GM12872 (cell line): ENCODE results near the gene IPO13.

Experiments
- TF ChIP-seq, protein P1 (sequence below): IDR thresholded peaks from 3 replicates; pipeline ENCODE4 v1.5.1; 2011; ENCODE audit warnings: low read depth, mild to moderate bottlenecking, low read length, moderate library complexity; ENCODE audit not compliant: insufficient read depth

Gene IPO13

DNA sequence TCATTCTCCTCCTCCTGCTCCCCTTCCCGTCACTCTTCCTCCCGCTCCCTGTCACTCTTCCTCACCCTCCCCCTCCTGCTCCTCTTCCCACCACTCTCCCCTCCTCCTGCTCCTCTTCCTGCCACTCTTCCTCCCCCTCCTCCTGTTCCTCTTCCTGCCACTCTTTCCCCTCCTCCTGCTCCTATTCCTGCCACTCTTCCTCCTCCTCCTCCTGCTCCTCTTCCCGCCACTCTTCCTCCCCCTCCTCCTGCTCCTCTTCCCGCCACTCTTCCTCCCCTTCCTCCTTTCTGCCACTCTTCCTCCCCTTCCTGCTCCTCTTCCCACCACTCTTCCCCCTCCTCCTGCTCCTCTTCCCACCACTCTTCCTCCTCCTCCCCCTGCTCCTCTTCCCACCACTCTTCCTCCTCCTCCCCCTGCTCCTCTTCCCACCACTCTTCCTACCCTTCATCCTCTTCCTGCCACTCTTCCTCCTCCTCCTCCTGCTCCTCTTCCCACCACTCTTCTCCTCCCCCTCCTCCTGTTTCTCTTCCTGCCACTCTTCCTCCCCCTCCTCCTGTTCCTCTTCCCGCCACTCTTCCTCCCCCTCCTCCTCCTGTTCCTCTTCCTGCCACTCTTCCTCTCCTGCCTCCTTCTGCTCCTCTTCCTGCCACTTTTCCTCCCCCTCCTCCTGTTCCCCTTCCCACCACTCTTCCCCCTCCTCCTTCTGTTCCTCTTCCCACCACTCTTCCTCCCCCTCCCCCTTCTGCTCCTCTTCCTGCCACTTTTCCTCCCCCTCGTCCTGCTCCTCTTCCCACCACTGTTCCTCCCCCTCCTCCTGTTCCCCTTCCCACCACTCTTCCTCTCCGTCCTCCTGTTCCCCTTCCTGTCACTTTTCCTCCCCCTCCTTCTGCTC is 41.8 kb upstream of the IPO13 start:
- TF ChIP-seq, protein P1, sequence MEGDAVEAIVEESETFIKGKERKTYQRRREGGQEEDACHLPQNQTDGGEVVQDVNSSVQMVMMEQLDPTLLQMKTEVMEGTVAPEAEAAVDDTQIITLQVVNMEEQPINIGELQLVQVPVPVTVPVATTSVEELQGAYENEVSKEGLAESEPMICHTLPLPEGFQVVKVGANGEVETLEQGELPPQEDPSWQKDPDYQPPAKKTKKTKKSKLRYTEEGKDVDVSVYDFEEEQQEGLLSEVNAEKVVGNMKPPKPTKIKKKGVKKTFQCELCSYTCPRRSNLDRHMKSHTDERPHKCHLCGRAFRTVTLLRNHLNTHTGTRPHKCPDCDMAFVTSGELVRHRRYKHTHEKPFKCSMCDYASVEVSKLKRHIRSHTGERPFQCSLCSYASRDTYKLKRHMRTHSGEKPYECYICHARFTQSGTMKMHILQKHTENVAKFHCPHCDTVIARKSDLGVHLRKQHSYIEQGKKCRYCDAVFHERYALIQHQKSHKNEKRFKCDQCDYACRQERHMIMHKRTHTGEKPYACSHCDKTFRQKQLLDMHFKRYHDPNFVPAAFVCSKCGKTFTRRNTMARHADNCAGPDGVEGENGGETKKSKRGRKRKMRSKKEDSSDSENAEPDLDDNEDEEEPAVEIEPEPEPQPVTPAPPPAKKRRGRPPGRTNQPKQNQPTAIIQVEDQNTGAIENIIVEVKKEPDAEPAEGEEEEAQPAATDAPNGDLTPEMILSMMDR: no peak

DNA sequence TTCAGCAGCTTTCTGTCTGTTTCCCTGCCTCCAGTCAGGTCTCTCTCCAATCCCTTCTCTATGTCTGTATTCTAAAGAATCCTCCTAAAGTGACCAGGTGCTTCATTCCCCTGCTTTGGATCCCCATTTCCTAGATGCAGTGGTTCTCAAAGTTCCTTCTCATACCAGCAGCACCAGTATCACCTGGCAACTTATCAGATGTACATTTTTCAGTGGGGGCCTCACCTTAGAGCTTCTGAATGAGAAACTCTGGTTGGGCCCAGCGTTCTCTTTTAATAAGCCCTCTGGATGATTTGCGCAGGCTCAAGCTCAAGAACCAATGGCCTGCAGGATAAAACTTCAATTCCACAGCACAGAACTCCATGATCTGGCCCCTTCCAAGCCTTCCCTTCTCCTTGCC is 38.5 kb upstream of the IPO13 start:
- TF ChIP-seq, protein P1: no peak

DNA sequence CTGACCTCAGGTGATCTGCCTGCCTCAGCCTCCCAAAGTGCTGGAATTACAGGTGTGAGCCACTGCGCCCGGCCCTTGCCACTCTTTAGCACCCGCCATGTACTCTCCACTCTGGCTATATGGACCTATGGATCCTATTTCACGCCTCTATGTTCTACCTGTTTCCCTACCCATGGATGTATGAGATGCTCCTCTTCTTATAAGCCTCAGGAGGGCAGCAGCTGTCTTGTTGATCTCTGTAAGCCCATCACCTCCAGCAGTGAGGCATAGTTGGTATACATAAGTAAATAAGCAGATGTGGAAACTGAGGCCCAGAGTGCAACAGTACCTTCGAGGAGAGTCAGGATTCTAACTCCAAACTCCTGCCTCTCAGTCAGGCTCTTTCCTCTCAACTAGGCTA is 37.9 kb upstream of the IPO13 start:
- TF ChIP-seq, protein P1: no peak

DNA sequence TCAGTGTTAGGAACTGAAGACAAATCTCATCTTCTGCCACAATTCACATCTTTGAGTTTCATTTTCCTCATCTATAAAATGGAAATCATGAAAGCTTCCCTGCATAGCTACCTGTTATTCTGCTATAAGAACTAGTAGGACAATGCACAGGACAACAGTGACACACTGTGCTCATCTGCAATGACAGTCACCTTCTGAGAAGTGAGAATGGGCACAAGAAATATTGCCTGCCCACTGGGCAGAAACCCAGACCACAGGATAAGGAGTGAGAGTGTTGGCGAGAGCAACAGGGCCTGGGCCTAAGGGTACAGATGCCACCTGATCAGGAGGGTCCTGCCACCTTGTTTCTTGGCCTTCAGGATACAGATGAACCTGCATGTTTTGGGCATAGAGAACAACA is 36.4 kb upstream of the IPO13 start:
- TF ChIP-seq, protein P1: no peak

DNA sequence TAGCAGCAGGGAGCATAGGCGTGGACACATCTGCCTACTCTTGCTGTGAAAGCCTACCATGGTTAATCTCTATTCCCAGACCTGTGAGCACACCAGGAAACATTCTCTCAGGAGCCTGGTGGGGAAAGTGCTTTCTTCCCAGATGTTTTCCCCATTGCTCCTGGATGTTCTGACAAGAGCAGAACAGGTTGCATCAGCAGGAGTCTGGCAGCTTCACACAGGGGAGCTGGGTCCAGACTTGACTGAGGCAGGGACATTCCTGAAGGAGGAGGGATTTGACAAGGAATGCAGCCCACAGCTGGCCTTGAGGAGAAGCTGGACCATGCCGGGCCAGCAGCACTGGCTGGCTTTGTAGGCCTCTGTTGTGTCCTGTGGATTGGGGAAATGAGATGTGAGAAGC is 34.1 kb upstream of the IPO13 start:
- TF ChIP-seq, protein P1: no peak

DNA sequence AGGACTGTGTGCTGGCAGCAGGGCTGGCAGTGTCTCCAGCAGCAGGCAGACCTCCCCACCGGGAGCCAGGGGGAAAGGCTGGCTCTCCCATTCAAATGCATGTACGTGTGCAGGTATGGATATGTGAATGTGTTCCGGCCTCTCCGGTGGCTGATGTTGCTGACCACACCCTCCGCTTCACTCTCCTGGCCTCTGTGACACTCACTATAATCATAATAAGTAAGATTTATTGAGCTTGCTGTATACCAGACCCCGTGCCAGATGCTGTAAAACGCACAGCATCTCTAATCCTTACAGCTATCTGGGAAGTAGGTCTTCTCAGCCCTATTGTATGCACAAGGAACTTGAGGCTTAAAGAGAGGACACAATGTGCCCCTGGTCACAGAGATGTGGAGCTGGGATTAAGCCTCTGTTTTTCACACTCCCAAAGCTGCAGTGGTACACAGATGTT is 33.7 kb upstream of the IPO13 start:
- TF ChIP-seq, protein P1: no peak

DNA sequence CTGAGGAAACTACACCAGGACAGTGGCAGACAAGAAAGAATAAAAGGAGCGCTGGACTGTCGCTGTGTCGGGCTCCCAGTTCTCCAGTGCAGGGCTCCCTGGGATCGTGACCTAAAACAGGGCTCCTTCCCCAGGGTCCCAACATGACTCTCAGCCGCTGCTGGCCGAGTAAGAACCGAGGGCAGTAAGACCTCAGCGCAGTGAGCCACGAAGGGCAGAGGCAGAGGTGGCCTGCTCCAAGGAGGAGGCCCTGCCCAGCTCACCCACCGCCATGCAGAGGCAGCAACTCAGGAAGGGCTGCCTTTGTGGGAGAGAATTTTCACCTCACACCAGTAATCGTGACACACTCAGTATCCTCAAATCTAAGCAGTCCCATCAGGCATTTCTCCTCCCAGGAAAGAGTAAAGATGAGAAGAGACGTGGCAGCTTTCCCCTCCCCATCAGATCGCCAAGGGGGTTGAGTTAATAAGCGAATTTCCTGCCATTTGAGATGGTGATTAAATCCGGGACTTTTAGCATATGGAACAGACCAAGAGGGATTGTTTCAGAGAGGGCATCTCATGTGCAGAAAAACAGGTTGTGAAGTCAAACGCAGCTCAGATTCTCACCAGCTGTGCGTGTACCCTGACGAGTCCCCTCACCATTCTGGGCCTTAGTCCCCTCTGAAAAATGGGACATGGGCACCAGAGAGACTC is 32.9 kb upstream of the IPO13 start:
- TF ChIP-seq, protein P1: no peak
